GM21723 (cell line): Measurements from ENCODE around the gene SIGLEC5.

Experiments
- ATAC-seq: cut with Tn5 transposase; IDR thresholded peaks from one replicate; pipeline ENCODE4 v1.9.1; 2021; ENCODE audit warnings: mild to moderate bottlenecking, moderate library complexity; ENCODE audit not compliant: unreplicated experiment

Gene SIGLEC5

GRCh38 chr19:51628153-51628939 lies 1.9 kb downstream of the SIGLEC5 start:
- no peak for ATAC-seq

GRCh38 chr19:51627491-51628138 lies 2.6 kb downstream of the SIGLEC5 start:
- no peak for ATAC-seq

GRCh38 chr19:51626675-51627074 lies 3.5 kb downstream of the SIGLEC5 start:
- ATAC-seq = no peak

- ATAC-seq = no peak
These were observed 9.0 kb downstream of the SIGLEC5 start for GRCh38 chr19:51621178-51621577.

- ATAC-seq = no peak
These were observed 14.2 kb downstream of the SIGLEC5 start for GRCh38 chr19:51615991-51616390.

- ATAC-seq = no peak
These were observed 15.4 kb downstream of the SIGLEC5 start for GRCh38 chr19:51614789-51615188.

- no peak for ATAC-seq
These were observed 19.6 kb downstream of the SIGLEC5 start for GRCh38 chr19:51610576-51610975.

GRCh38 chr19:51607920-51608562 lies 22.2 kb downstream of the SIGLEC5 start:
- no peak for ATAC-seq

- peak; percentile 89 for ATAC-seq
These were observed 23.1 kb downstream of the SIGLEC5 start for GRCh38 chr19:51607077-51607476.

- no peak for ATAC-seq
These were observed 27.9 kb downstream of the SIGLEC5 start for GRCh38 chr19:51602189-51602854.

GRCh38 chr19:51600940-51601580 lies 29.1 kb downstream of the SIGLEC5 start:
- no peak for ATAC-seq

- no peak for ATAC-seq
These were observed 31.1 kb downstream of the SIGLEC5 start for GRCh38 chr19:51599084-51599483.

- no peak for ATAC-seq
These were observed 31.9 kb downstream of the SIGLEC5 start for GRCh38 chr19:51598159-51598915.

GRCh38 chr19:51595190-51596175 lies 34.7 kb downstream of the SIGLEC5 start:
- no peak for ATAC-seq

GRCh38 chr19:51594774-51595109 lies 35.5 kb downstream of the SIGLEC5 start:
- peak; percentile 14 for ATAC-seq

- peak; percentile 96 for ATAC-seq
These were observed 36.0 kb downstream of the SIGLEC5 start for GRCh38 chr19:51593969-51594773.

GRCh38 chr19:51593138-51593890 lies 36.9 kb downstream of the SIGLEC5 start:
- ATAC-seq = no peak

- ATAC-seq = no peak
These were observed 37.7 kb downstream of the SIGLEC5 start for GRCh38 chr19:51592521-51592920.
